IPS-20b (cell line): ENCODE data around the gene OR56A5.
"Not testable (repeated sequence)": the region's sequence is repeated elsewhere in the genome, so short reads cannot be mapped to it uniquely, and the experiment has no call there.

Experiments used
- H3K27ac ChIP-seq: one replicate; pipeline ENCODE4 v1.5.1; 2013; ENCODE audit warnings: low read length
- H3K27me3 ChIP-seq: 2 replicates; pipeline ENCODE4 v1.6.1; 2013; ENCODE audit warnings: mild to moderate bottlenecking, low read length, inconsistent platforms; ENCODE audit not compliant: insufficient read depth
- H3K36me3 ChIP-seq: 2 replicates; pipeline ENCODE4 v1.6.1; 2013; ENCODE audit warnings: low read depth, mild to moderate bottlenecking, inconsistent platforms, low read length, moderate library complexity; ENCODE audit not compliant: insufficient read depth
- H3K4me1 ChIP-seq: 2 replicates; pipeline ENCODE4 v1.6.1; 2013; ENCODE audit warnings: mild to moderate bottlenecking, control low read depth, inconsistent platforms, low read length, moderate library complexity; ENCODE audit not compliant: insufficient read depth
- H3K4me3 ChIP-seq: 2 replicates; pipeline ENCODE4 v1.5.1; 2013; ENCODE audit warnings: mild to moderate bottlenecking, low read length, inconsistent platforms
- H3K9ac ChIP-seq: 2 replicates; pipeline ENCODE4 v1.6.1; 2013; ENCODE audit warnings: low read depth, mild to moderate bottlenecking, inconsistent platforms, low read length, moderate library complexity
- H3K9me3 ChIP-seq: 2 replicates; pipeline ENCODE4 v1.6.1; 2013; ENCODE audit warnings: mild to moderate bottlenecking, low read depth, low read length, inconsistent platforms; ENCODE audit not compliant: insufficient read depth

Gene OR56A5

GRCh38 chr11:5973530-5973929 is 5.2 kb upstream of the OR56A5 start:
- H3K36me3 ChIP-seq = no peaks in the 10 kb centered on the region
- H3K27ac ChIP-seq = no peak overlapping the region
- no peaks in the 10 kb centered on the region for H3K27me3 ChIP-seq

GRCh38 chr11:5967708-5968107 is 586 bp downstream of the OR56A5 start:
- Histone ChIP-seq H3K9me3 (peaks cover 22% of the 10 kb centered on the region), H3K4me3 (no peak overlapping the region), H3K36me3 (no peaks in the 10 kb centered on the region), H3K27ac (no peak overlapping the region), H3K4me1 (no peaks in the 10 kb centered on the region), H3K27me3 (no peaks in the 10 kb centered on the region), H3K9ac (no peak overlapping the region)

More at GRCh38 chr11:5973530-5973929, 5.2 kb upstream of the OR56A5 start:
- Histone ChIP-seq H3K4me3 (no peak overlapping the region), H3K9ac (no peak overlapping the region), H3K9me3 (peaks cover 3% of the 10 kb centered on the region; the same call in 1 of the 2 replicates), H3K4me1 (no peaks in the 10 kb centered on the region)

GRCh38 chr11:5966958-5967357 is 1.3 kb downstream of the OR56A5 start:
- Histone ChIP-seq H3K4me3 (no peak overlapping the region), H3K9me3 (peaks cover 23% of the 10 kb centered on the region), H3K27me3 (no peaks in the 10 kb centered on the region), H3K4me1 (no peaks in the 10 kb centered on the region), H3K36me3 (no peaks in the 10 kb centered on the region), H3K27ac (no peak overlapping the region), H3K9ac (no peak overlapping the region)

- not testable (repeated sequence) for H3K27me3 ChIP-seq, H3K4me3 ChIP-seq, H3K27ac ChIP-seq, H3K36me3 ChIP-seq, H3K4me1 ChIP-seq, H3K9ac ChIP-seq
- H3K9me3 ChIP-seq = peaks cover 21% of the 10 kb centered on the region
Measured at GRCh38 chr11:5960704-5961320, 7.5 kb downstream of the OR56A5 start.

GRCh38 chr11:5955586-5955985 is 12.7 kb downstream of the OR56A5 start:
- Histone ChIP-seq H3K4me1 (no peaks in the 10 kb centered on the region), H3K4me3 (no peak overlapping the region), H3K36me3 (no peaks in the 10 kb centered on the region), H3K27me3 (no peaks in the 10 kb centered on the region), H3K9ac (no peak overlapping the region), H3K9me3 (peaks cover 7% of the 10 kb centered on the region; the same call in 1 of the 2 replicates), H3K27ac (no peak overlapping the region)

- no peak within 1 kb of the TSS for H3K9ac ChIP-seq
- no peak within 1 kb of the TSS for H3K4me3 ChIP-seq
- H3K27me3 ChIP-seq = no peaks in the 10 kb centered on the region
- H3K27ac ChIP-seq = no peak within 1 kb of the TSS
- H3K9me3 ChIP-seq = peaks cover 11% of the 10 kb centered on the region
- no peaks in the 10 kb centered on the region for H3K36me3 ChIP-seq
- H3K4me1 ChIP-seq = no peaks in the 10 kb centered on the region
Measured at GRCh38 chr11:5941951-5942350, 26.3 kb downstream of the OR56A5 start, which contains the start of gene OR56A3. Gene OR56A3, plus strand, starts transcription at chr11:5942251. Its CDS starts 5,096 bp downstream, at chr11:5947347.

- peaks cover 11% of the 10 kb centered on the region for H3K9me3 ChIP-seq
- H3K4me1 ChIP-seq = no peaks in the 10 kb centered on the region
- H3K9ac ChIP-seq = no peak overlapping the region
Measured at GRCh38 chr11:5940748-5941147, 27.5 kb downstream of the OR56A5 start.

GRCh38 chr11:5938603-5938965 is 29.7 kb downstream of the OR56A5 start:
- H3K4me3 ChIP-seq = no peak overlapping the region
- H3K9me3 ChIP-seq = peaks cover 12% of the 10 kb centered on the region
- H3K9ac ChIP-seq = no peak overlapping the region
- no peaks in the 10 kb centered on the region for H3K4me1 ChIP-seq
- H3K36me3 ChIP-seq = no peaks in the 10 kb centered on the region
- H3K27ac ChIP-seq = no peak overlapping the region
- H3K27me3 ChIP-seq = no peaks in the 10 kb centered on the region

More at GRCh38 chr11:5940748-5941147, 27.5 kb downstream of the OR56A5 start:
- Histone ChIP-seq H3K36me3 (no peaks in the 10 kb centered on the region), H3K27me3 (no peaks in the 10 kb centered on the region), H3K27ac (no peak overlapping the region), H3K4me3 (no peak overlapping the region)

- H3K9me3 ChIP-seq = peaks cover 14% of the 10 kb centered on the region
- no peak overlapping the region for H3K27ac ChIP-seq
- no peaks in the 10 kb centered on the region for H3K27me3 ChIP-seq
- no peaks in the 10 kb centered on the region for H3K4me1 ChIP-seq
- H3K36me3 ChIP-seq = no peaks in the 10 kb centered on the region
- no peak overlapping the region for H3K4me3 ChIP-seq
- H3K9ac ChIP-seq = no peak overlapping the region
Measured at GRCh38 chr11:5937868-5938602, 30.3 kb downstream of the OR56A5 start.

GRCh38 chr11:5933116-5933515 is 35.2 kb downstream of the OR56A5 start:
- Histone ChIP-seq H3K4me3 (no peak overlapping the region), H3K4me1 (no peaks in the 10 kb centered on the region), H3K27ac (no peak overlapping the region), H3K9me3 (peaks cover 25% of the 10 kb centered on the region), H3K36me3 (no peaks in the 10 kb centered on the region), H3K27me3 (no peaks in the 10 kb centered on the region), H3K9ac (no peak overlapping the region)

- Histone ChIP-seq H3K27ac (no peak overlapping the region), H3K4me1 (no peaks in the 10 kb centered on the region), H3K4me3 (no peak overlapping the region), H3K9me3 (peaks cover 23% of the 10 kb centered on the region), H3K36me3 (no peaks in the 10 kb centered on the region), H3K9ac (no peak overlapping the region), H3K27me3 (no peaks in the 10 kb centered on the region)
Measured at GRCh38 chr11:5932671-5933070, 35.6 kb downstream of the OR56A5 start.

- Histone ChIP-seq H3K4me3 (no peak overlapping the region), H3K27ac (no peak overlapping the region), H3K4me1 (no peaks in the 10 kb centered on the region), H3K36me3 (no peaks in the 10 kb centered on the region), H3K9ac (no peak overlapping the region), H3K9me3 (peaks cover 16% of the 10 kb centered on the region), H3K27me3 (no peaks in the 10 kb centered on the region)
Measured at GRCh38 chr11:5931061-5931460, 37.2 kb downstream of the OR56A5 start.
